IMR-90 (cell line): Measurements from ENCODE around the gene COX10. TPM values are rescaled to one million over a fixed set of nuclear protein-coding genes. Genes with fewer than 3 reads are reported as not detected.

Experiments
- ATAC-seq: fragments of 200-7000 bp; cut with Tn5 transposase; 2 replicates; pipeline ENCODE4 v1.9.1; 2020; ENCODE audit warnings: low read depth, mild to moderate bottlenecking, moderate library complexity
- BruUV-seq: library from RNA; stranded (reverse); fragments of 400-500 nt; replicated peaks from 2 replicates; lab custom pipeline; 2021; lab: Mats Ljungman, UMichigan
- CTCF ChIA-PET: fragments of 300-600 bp; formaldehyde crosslinking; extraction: SDS; loops from one replicate; lab custom pipeline; 2021; ENCODE audit warnings: antibody characterized with exemption; lab: Yijun Ruan, JAX
- POLR2A ChIA-PET: fragments of 300-600 bp; sonication (Branson Sonifier 250); formaldehyde crosslinking; loops from one replicate; lab custom pipeline; 2022; ENCODE audit warnings: antibody characterized with exemption; ENCODE audit not compliant: unreplicated experiment; lab: Charles Lee
- DNase-seq: peaks from one replicate; pipeline ENCODE4 v3.0.0; 2013
- H2AFZ ChIP-seq: replicated peaks from 2 replicates; pipeline ENCODE3; 2013; ENCODE audit warnings: low read length, mild to moderate bottlenecking; ENCODE audit not compliant: poor library complexity
- H2AK5ac ChIP-seq: 2 replicates; pipeline ENCODE4 v1.6.1; 2013; ENCODE audit warnings: low read depth, low read length, inconsistent platforms
- H2AK9ac ChIP-seq: replicated peaks from 2 replicates; pipeline ENCODE3; 2013; ENCODE audit warnings: mild to moderate bottlenecking, low read depth, low read length, moderate library complexity; ENCODE audit not compliant: poor library complexity
- H2BK120ac ChIP-seq: 2 replicates; pipeline ENCODE4 v1.6.1; 2013; ENCODE audit warnings: low read depth, low read length, inconsistent platforms
- H2BK15ac ChIP-seq: 3 replicates; pipeline ENCODE4 v1.6.1; 2013; ENCODE audit warnings: low read depth, low read length, inconsistent platforms
- H2BK20ac ChIP-seq: 2 replicates; pipeline ENCODE4 v1.6.1; 2013; ENCODE audit warnings: low read depth, mild to moderate bottlenecking, inconsistent platforms, low read length, moderate library complexity
- H2BK5ac ChIP-seq: 2 replicates; pipeline ENCODE4 v1.6.1; 2013; ENCODE audit warnings: mild to moderate bottlenecking, low read depth, low read length, inconsistent platforms; ENCODE audit not compliant: poor library complexity, severe bottlenecking
- H3K14ac ChIP-seq: replicated peaks from 2 replicates; pipeline ENCODE4 v1.6.1; 2013; ENCODE audit warnings: low read depth, low read length, inconsistent platforms
- H3K18ac ChIP-seq: 2 replicates; pipeline ENCODE4 v1.6.1; 2013; ENCODE audit warnings: low read depth, low read length, control low read depth
- H3K23ac ChIP-seq: 2 replicates; pipeline ENCODE4 v1.6.1; 2013; ENCODE audit warnings: low read depth, low read length, inconsistent platforms
- H3K27ac ChIP-seq: 2 replicates; pipeline ENCODE4 v1.5.1; 2013; ENCODE audit warnings: mild to moderate bottlenecking, control low read depth, low read length; ENCODE audit not compliant: insufficient read depth
- H3K27me3 ChIP-seq: 2 replicates; pipeline ENCODE4 v1.6.1; 2013; ENCODE audit warnings: low read length; ENCODE audit not compliant: control insufficient read depth, insufficient read depth
- H3K36me3 ChIP-seq: 2 replicates; pipeline ENCODE4 v1.6.1; 2013; ENCODE audit warnings: low read length, mixed read lengths; ENCODE audit not compliant: control insufficient read depth, insufficient read depth
- H3K4ac ChIP-seq: 2 replicates; pipeline ENCODE4 v1.6.1; 2013; ENCODE audit warnings: low read depth, low read length, inconsistent platforms
- H3K4me1 ChIP-seq: 2 replicates; pipeline ENCODE4 v1.6.1; 2013; ENCODE audit warnings: low read length, mixed read lengths; ENCODE audit not compliant: control insufficient read depth, insufficient read depth
- H3K4me2 ChIP-seq: 2 replicates; pipeline ENCODE4 v1.6.1; 2013; ENCODE audit warnings: low read depth, mild to moderate bottlenecking, control low read depth, low read length, moderate library complexity
- H3K4me3 ChIP-seq: 2 replicates; pipeline ENCODE4 v1.5.1; 2013; ENCODE audit warnings: low read depth, mild to moderate bottlenecking, control low read depth, low read length, moderate library complexity; ENCODE audit not compliant: insufficient read depth
- H3K56ac ChIP-seq: 2 replicates; pipeline ENCODE4 v1.6.1; 2013; ENCODE audit warnings: low read length, inconsistent platforms; ENCODE audit not compliant: insufficient read depth; ENCODE audit errors: extremely low read depth
- H3K79me1 ChIP-seq, 2 experiments: 2 replicates each; pipeline ENCODE4 v1.6.1; 2013; ENCODE audit warnings: low read length in 2 of 2, inconsistent platforms in 1 of 2, low read depth in 1 of 2
- H3K9ac ChIP-seq: 2 replicates; pipeline ENCODE4 v1.6.1; 2013; ENCODE audit warnings: low read depth, low read length, control low read depth
- H3K9me1 ChIP-seq: 2 replicates; pipeline ENCODE4 v1.6.1; 2013; ENCODE audit warnings: low read length, inconsistent platforms; ENCODE audit not compliant: insufficient read depth
- H3K9me3 ChIP-seq: 2 replicates; pipeline ENCODE4 v1.6.1; 2013; ENCODE audit warnings: low read length; ENCODE audit not compliant: control insufficient read depth, insufficient read depth
- H4K20me1 ChIP-seq: 2 replicates; pipeline ENCODE4 v1.6.1; 2013; ENCODE audit warnings: low read length, inconsistent platforms; ENCODE audit not compliant: insufficient read depth
- H4K5ac ChIP-seq: 2 replicates; pipeline ENCODE4 v1.6.1; 2013; ENCODE audit warnings: mild to moderate bottlenecking, low read depth, low read length, control low read depth
- H4K8ac ChIP-seq, 2 experiments: 2 replicates each; pipeline ENCODE4 v1.6.1; 2013; ENCODE audit warnings: low read depth in 2 of 2, low read length in 2 of 2, control low read depth in 1 of 2, inconsistent platforms in 1 of 2
- H4K91ac ChIP-seq: 2 replicates; pipeline ENCODE4 v1.6.1; 2013; ENCODE audit warnings: low read depth, low read length, inconsistent platforms; ENCODE audit not compliant: insufficient read depth
- BHLHE40 ChIP-seq: fragments of 150-350 bp; IDR thresholded peaks from 2 replicates; pipeline ENCODE4 v1.6.1; 2016; ENCODE audit warnings: mild to moderate bottlenecking, low read depth, low read length
- CEBPB ChIP-seq: IDR thresholded peaks from 2 replicates; pipeline ENCODE4 v1.6.1; 2012; ENCODE audit warnings: low read depth, low read length, improper control_type of control experiment
- CHD1 ChIP-seq: IDR thresholded peaks from 2 replicates; pipeline ENCODE4 v1.6.1; 2012; ENCODE audit warnings: low read depth, low read length, improper control_type of control experiment
- CTCF ChIP-seq: conservative IDR thresholded peaks from 2 replicates; pipeline ENCODE4 v1.5.1; 2012; ENCODE audit warnings: mild to moderate bottlenecking, low read depth, low read length, improper control_type of control experiment
- ELK1 ChIP-seq: fragments of 150-350 bp; IDR thresholded peaks from 2 replicates; pipeline ENCODE4 v1.6.1; 2016; ENCODE audit warnings: low read depth, mild to moderate bottlenecking, low read length, moderate library complexity, borderline replicate concordance
- FOS ChIP-seq: fragments of 150-350 bp; IDR thresholded peaks from 2 replicates; pipeline ENCODE4 v1.6.1; 2016; ENCODE audit warnings: low read depth, low read length
- MAFK ChIP-seq: IDR thresholded peaks from 2 replicates; pipeline ENCODE4 v1.6.1; 2012; ENCODE audit warnings: low read depth, low read length, improper control_type of control experiment
- MAZ ChIP-seq: IDR thresholded peaks from 2 replicates; pipeline ENCODE4 v1.6.1; 2012; ENCODE audit warnings: low read depth, mild to moderate bottlenecking, low read length, improper control_type of control experiment, moderate library complexity, borderline replicate concordance
- MXI1 ChIP-seq: IDR thresholded peaks from 2 replicates; pipeline ENCODE4 v1.6.1; 2012; ENCODE audit warnings: low read depth, mild to moderate bottlenecking, low read length, moderate library complexity, borderline replicate concordance
- NFE2L2 ChIP-seq: fragments of 150-350 bp; IDR thresholded peaks from 2 replicates; pipeline ENCODE4 v1.6.1; 2016; ENCODE audit warnings: low read depth, mild to moderate bottlenecking, low read length
- POLR2A ChIP-seq: IDR thresholded peaks from 2 replicates; pipeline ENCODE4 v1.6.1; 2012; ENCODE audit warnings: mild to moderate bottlenecking, low read depth, low read length
- RAD21 ChIP-seq: IDR thresholded peaks from 2 replicates; pipeline ENCODE4 v1.6.1; 2012; ENCODE audit warnings: low read length, improper control_type of control experiment
- RCOR1 ChIP-seq: IDR thresholded peaks from 2 replicates; pipeline ENCODE4 v1.6.1; 2012; ENCODE audit warnings: mild to moderate bottlenecking, low read length, improper control_type of control experiment; ENCODE audit not compliant: insufficient replicate concordance
- RFX5 ChIP-seq: IDR thresholded peaks from 2 replicates; pipeline ENCODE4 v1.8.0; 2012; ENCODE audit warnings: low read depth, mild to moderate bottlenecking, low read length, moderate library complexity
- SMC3 ChIP-seq: fragments of 150-350 bp; IDR thresholded peaks from 2 replicates; pipeline ENCODE4 v1.6.1; 2016; ENCODE audit warnings: low read depth, mild to moderate bottlenecking, antibody characterized with exemption, low read length, moderate library complexity
- WGBS, 2 experiments: methylation state at CpG; one replicate each; pipeline versions ENCODE4 v1.1.5 to v1.1.7; 2013; ENCODE audit warnings: missing lambda C conversion rate in 2 of 2; ENCODE audit not compliant: insufficient read length in 1 of 2; ENCODE audit errors: extremely low coverage in 2 of 2; 5-methylcytosine and 5-hydroxymethylcytosine counted together
- dilution Hi-C: fragments of 300-500 bp; cut with HindIII; formaldehyde crosslinking; loops from one replicate; pipeline ENCODE4 v1.14.3; 2018; ENCODE audit warnings: low sequenced_read_pairs; ENCODE audit not compliant: unreplicated experiment
- in situ Hi-C: fragments of 300-500 bp; cut with MboI; formaldehyde crosslinking; loops from 3 replicates; pipeline ENCODE4 v1.14.3; 2019; ENCODE audit warnings: low sequenced_read_pairs, inconsistent platforms, mixed read lengths
- intact Hi-C: fragments of 100-400 bp; cut with micrococcal nuclease; formaldehyde crosslinking; loops from 2 replicates; pipeline ENCODE4 v1.10.0; 2022
- polyA plus RNA-seq, 3 experiments: library from polyadenylated mRNA; depleted of rRNA; stranded (reverse); fragments of >200 nt; gene quantifications; 2 replicates each; pipeline ENCODE4 v1.2.3, GENCODE V29; 2012; ENCODE audit warnings: low replicate concordance in 1 of 3
- total RNA-seq: library from RNA; depleted of rRNA; stranded (reverse); fragments of >200 nt; gene quantifications from 2 replicates; pipeline ENCODE4 v1.2.3, GENCODE V29; 2012

The COX10 gene
- total and polyA plus RNA-seq, 2 of the 4 experiments (the other 2 are of a cell fraction): 15.4 to 16.1 TPM

- in situ Hi-C loops: no loop called here
Observed at GRCh38 chr17:14042411-14042810, 26.9 kb upstream of the COX10 start.

More at GRCh38 chr17:14042411-14042810, 26.9 kb upstream of the COX10 start:
- Histone ChIP-seq H4K8ac (no peak overlapping the region), H3K14ac (no peak overlapping the region), H2BK15ac (no peak overlapping the region), H2BK120ac (no peak overlapping the region), H3K9ac (no peak overlapping the region), H3K27me3 (no peaks in the 10 kb centered on the region), H3K79me1 (peaks cover 11 to 17% of the 10 kb centered on the region in 2 experiments), H2AK9ac (no peak overlapping the region), H4K20me1 (no peaks in the 10 kb centered on the region), H3K4ac (no peak overlapping the region), H3K27ac (no peak overlapping the region), H2AFZ (no peak overlapping the region), H3K4me2 (no peak overlapping the region), H3K9me1 (peaks cover 8% of the 10 kb centered on the region; the same call in 1 of the 2 replicates), H3K36me3 (no peaks in the 10 kb centered on the region), H3K23ac (no peak overlapping the region), H3K4me1 (peaks cover 2% of the 10 kb centered on the region; the same call in 1 of the 2 replicates), H2AK5ac (no peak overlapping the region), H4K5ac (no peak overlapping the region), H2BK20ac (no peak overlapping the region), H3K9me3 (no peaks in the 10 kb centered on the region), H3K4me3 (no peak overlapping the region), H3K18ac (no peak overlapping the region), H3K56ac (no peak overlapping the region), H4K91ac (no peak overlapping the region), H2BK5ac (no peak overlapping the region)
- dilution Hi-C loops (no loop called here), intact Hi-C loops (no loop called here)
- DNase-seq (no peak), ATAC-seq (no peak)
- WGBS, 2 experiments: no CpG with 5 or more reads among the region's 4 CpGs
- CTCF ChIA-PET: no interaction called here
- POLR2A ChIA-PET: no interaction called here
- no TSS peak for BruUV-seq
- TF ChIP-seq MXI1 (no peak), ELK1 (no peak), NFE2L2 (no peak), SMC3 (no peak), RFX5 (no peak), RAD21 (no peak), BHLHE40 (no peak), CTCF (no peak), MAFK (no peak), CHD1 (no peak), RCOR1 (no peak), CEBPB (no peak), MAZ (no peak), FOS (no peak), POLR2A (no peak)
